Tibial nerve (tissue), 4 donors: ENCODE data around the gene ABHD15.

ENCODE experiments used
- EP300 ChIP-seq, 2 donors: sonication (generic); formaldehyde crosslinking; IDR thresholded peaks; one replicate each; pipeline ENCODE4 v1.6.1; 2017; ENCODE audit warnings: antibody characterized with exemption in 2 of 2, mild to moderate bottlenecking in 1 of 2
- POLR2A ChIP-seq, 2 donors: fragments of 450-650 bp; IDR thresholded peaks; one replicate each; pipeline ENCODE4 v1.6.1; 2017; ENCODE audit warnings: antibody characterized with exemption in 2 of 2, mild to moderate bottlenecking in 2 of 2, moderate library complexity in 2 of 2
- TF ChIP-seq, protein P1 (sequence below), 5 experiments: fragments of 200-600 bp in 3 of 5; fragments of 450-650 bp in 2 of 5; sonication (generic) in 3 of 5; IDR thresholded peaks; one replicate each; pipeline ENCODE4 v1.5.1; 2016 to 2019; ENCODE audit warnings: antibody characterized with exemption in 5 of 5, mild to moderate bottlenecking in 3 of 5, moderate library complexity in 2 of 5

DNA sequence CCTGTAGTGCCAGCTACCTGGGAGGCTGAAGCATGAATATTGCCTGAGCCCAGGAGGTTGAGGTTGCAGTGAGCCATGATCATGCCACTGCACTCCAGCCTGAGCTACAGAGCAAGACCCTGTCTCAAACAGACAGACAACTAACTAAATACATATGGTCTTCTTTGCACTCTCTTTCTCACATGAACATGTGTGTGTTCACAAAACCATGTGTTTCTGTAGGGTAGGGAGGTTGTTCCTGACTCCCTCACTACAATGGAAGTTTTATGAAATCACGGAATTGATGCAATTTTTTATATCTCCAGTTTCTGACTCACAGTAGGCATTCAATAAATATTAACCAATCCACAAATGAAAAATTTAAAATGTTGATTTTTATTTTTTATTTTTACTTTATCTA is 48.5 kb downstream of the ABHD15 start:
- no peak for TF ChIP-seq POLR2A (IDR thresholded peaks at IDR 0.05)
- TF ChIP-seq, protein P1, sequence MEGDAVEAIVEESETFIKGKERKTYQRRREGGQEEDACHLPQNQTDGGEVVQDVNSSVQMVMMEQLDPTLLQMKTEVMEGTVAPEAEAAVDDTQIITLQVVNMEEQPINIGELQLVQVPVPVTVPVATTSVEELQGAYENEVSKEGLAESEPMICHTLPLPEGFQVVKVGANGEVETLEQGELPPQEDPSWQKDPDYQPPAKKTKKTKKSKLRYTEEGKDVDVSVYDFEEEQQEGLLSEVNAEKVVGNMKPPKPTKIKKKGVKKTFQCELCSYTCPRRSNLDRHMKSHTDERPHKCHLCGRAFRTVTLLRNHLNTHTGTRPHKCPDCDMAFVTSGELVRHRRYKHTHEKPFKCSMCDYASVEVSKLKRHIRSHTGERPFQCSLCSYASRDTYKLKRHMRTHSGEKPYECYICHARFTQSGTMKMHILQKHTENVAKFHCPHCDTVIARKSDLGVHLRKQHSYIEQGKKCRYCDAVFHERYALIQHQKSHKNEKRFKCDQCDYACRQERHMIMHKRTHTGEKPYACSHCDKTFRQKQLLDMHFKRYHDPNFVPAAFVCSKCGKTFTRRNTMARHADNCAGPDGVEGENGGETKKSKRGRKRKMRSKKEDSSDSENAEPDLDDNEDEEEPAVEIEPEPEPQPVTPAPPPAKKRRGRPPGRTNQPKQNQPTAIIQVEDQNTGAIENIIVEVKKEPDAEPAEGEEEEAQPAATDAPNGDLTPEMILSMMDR (IDR thresholded peaks at IDR 0.05), result no peak
- TF ChIP-seq EP300 (IDR thresholded peaks at IDR 0.05), result no peak
